Ramos (cell line): ENCODE measurements around the gene ELAVL1.
"Not testable (repeated sequence)": the region's sequence is repeated elsewhere in the genome, so short reads cannot be mapped to it uniquely, and the experiment has no call there.

ENCODE experiments used
- in situ Hi-C: fragments of 300-500 bp; cut with MboI; formaldehyde crosslinking; loops from one replicate; pipeline ENCODE4 v1.14.3; 2022; ENCODE audit warnings: low sequenced_read_pairs; ENCODE audit not compliant: unreplicated experiment

Gene ELAVL1

DNA sequence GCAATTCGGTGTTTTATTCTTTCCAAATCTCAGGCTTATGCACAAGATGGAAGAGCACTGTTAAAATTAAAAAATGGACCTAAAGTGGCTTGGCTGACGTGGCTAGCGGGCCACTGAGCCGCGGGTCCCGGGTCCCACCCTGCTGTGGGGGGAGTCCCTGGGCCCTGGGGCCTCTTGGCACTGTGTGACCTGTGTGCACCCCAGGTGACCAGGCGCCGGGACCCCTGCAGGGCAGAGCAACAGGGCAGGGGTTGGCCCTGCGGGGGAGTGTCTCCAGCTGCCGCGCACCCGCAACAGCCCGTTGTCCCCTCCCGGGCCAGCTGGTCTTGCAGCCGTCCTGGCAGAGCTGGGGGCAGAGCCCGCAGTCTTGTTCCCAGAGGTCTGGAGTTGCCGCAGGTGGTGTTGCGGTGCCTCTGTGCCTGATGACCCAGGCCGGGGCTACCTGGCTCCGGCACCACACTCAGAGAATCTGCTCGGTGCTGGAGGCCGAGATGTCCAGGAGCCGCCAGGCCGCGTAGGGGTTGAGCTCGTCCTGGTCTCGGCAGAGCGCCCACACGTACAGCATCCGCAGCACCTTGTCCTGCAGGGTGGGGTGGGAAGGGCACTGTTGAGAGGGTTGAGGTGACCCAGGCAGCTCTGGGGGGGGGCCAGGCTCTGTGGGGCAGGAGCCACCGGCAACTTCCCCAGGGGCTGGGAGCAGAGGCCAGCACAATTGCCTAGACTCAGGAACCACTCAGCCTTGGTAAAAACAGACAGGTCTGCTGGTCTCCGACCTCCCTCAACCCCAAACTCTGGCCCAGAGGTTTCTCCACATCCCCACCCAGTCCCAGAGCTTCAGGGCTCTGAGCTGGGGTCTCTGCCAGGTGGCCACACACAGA lies 78.5 kb downstream of the ELAVL1 start:
- in situ Hi-C loops: no loop called here

DNA sequence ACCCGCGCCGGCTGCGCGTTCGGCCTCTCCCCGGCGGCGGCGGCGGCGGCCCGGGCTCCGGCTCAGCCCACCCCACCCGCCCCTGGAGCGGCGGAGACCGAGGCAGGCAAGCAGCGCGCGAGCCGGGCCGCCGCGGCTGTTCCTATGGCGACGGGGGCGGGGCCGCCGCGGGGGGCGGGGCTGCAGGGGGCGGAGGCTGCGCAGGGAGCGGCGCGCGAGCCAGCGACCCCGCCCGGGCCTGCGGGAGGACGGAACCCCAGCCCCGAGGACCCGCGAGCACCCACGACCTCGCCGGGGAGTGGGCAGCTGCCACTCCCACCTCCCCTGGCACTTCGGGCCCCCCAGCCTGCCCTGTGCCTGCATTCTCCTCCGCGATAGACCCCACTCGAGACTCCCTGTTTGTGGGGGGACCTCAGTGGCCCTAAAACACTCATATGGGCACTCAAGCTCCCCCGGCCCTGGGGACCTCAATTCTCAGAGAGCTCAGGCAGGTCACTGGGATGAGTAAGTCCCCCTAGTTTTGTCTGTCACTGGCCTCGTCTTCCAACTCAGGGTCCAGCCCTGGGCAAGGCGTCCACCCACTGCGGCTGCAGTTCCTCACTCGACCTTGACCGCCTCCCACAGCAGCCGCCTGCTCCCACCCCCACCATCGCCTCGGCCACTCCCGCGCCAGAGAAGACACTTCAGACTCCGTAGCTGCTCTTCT lies 79.3 kb downstream of the ELAVL1 start, which contains the start of gene CTXN1:
Gene CTXN1 (minus strand): TSS at position 115 of the 706 bp plus-strand sequence. CDS start 597 bp downstream, outside the sequence.
- in situ Hi-C loops: no loop called here

DNA sequence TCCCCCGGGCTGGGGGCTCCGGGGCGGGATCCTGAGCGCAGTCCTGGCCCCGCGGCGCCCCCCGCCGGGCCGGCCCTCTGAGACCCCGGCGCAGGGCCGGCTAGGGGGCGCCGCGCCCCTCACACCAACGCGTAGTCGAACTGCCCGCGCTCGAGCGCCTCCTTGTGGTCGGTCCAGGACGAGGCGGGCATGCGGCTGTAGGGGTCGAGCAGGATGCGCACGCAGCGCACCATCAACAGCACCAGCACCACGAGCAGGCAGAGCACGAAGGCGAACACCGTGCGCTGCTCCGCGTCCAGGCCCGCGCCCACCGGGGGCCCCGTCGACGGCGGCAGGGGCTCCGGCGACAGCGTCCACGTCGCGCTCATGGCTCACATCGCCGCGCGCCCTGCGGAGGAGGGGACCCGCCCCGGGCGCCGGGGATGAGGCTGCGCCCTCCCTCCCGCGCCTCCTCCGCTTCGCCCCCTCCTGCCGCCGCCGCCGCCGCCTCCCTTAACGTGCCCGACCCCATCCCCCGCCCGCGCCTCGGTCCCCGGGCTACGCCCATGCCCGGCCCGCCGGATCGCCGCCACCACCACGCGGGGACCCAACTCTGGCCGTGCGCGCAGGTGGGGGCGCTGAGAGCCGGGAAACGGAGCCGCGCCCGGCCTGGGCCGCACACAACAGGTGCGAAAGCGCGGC lies 80.1 kb downstream of the ELAVL1 start:
- in situ Hi-C loops: no loop called here

- in situ Hi-C loops: loop anchor here (5.0 kb wide), 1 partner anchor 72 kb away; no protein-coding TSS in a partner anchor
These were observed 80.7 kb downstream of the ELAVL1 start for GRCh38 chr19:7924651-7925170.

- in situ Hi-C loops: loop anchor here (5.0 kb wide), 1 partner anchor 72 kb away; no protein-coding TSS in a partner anchor
These were observed 81.2 kb downstream of the ELAVL1 start for GRCh38 chr19:7924241-7924640.

DNA sequence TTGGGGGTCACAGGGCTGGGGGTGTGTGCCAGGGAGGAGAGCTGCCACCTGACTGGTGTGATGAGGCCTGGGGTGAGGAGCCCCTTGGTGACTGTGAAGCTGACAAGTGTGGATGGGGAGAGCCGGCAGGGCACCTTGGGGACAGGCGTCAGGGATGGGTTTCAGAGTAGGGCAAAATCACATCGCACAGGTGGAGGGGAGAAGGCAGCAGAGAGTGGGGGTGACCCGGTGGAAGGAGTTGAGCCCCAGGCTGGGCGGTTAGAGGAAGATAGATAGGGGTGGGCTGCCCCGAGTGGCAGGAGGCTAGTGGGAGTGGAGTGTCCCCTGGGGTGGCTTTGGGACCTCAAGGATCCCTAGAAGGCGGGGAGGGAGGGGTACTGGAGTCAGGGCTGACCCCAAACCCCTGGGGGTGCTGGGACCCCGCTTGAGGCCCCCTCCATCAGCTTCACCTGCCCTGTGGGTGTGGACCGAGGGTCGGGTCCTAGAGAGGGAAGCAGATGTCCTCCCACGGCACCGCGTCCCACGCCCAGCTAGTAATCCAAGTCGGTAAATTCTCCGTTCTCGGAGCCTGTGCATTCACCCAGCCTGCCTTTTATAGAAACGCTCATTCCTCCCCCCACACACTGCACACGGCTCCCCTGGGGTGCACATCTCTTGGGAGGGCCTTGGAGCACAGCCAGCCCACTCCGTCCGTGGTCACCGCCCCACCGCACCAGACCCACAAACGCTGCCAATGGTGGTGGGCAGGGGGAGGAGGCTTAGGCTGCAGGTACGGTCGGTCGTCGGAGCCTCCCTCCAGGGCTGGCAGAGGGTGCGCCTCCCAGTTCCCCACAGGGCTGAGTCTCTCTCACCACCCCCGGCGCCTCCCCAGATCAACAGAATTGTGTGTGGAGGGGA lies 81.9 kb downstream of the ELAVL1 start:
- in situ Hi-C loops: loop anchor here (5.0 kb wide), 1 partner anchor 71 kb away; no protein-coding TSS in a partner anchor

DNA sequence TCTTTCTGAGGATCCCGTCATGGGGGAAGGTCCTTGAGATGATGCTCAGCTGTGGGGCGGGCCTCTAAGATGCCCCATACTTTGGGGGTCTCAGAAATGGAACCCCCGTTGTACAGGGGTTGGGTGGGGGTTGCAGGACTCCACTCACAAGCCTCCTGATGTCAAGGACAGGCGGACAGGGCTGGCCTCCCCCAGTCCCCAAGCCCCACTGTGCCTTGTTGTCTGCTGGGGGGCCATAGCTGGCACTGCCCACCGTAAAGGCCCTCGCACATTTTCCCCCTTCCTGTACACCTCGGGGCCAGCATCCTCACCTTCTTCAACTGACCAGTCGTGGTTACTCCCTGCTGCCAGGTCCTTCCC lies 82.6 kb downstream of the ELAVL1 start:
- in situ Hi-C loops: loop anchor here (5.0 kb wide), 1 partner anchor 71 kb away; no protein-coding TSS in a partner anchor

GRCh38 chr19:7921967-7922835 lies 83.2 kb downstream of the ELAVL1 start:
- in situ Hi-C loops: loop anchor here (5.0 kb wide), 1 partner anchor 70 kb away; no protein-coding TSS in a partner anchor

DNA sequence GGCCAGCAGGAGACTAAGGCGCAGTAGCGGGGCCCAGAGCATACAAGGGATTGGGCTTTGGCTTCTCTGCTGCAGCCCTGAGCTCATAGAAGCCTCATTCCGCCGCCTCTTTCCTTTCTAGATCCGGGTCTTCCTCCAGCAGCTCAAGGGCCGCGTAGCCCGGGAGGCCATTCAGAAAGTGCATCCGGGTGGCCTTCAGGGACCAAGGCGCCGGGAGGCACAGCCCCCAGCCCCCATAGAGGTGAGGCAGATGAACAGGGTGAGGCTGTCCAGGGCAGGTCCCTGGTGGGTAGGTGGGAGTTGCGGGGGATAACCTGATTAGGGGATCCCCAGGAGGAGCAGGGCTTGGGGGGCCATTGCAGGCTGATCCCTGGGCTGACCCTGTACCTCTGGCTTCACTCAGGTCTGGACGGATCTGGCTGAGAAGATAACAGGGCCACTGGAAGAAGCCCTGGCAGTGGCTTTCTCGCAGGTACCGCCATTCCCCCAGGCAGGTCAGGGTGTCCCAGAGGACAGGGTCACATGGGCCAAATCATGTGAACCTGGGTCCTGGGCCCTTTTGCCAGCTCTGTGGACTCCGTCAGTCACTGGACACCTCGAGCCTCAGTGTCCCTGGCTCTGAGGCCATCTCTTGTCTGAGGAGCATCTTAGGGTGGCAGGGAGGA lies 84.0 kb downstream of the ELAVL1 start:
- in situ Hi-C loops: loop anchor here (5.0 kb wide), 1 partner anchor 69 kb away; no protein-coding TSS in a partner anchor

DNA sequence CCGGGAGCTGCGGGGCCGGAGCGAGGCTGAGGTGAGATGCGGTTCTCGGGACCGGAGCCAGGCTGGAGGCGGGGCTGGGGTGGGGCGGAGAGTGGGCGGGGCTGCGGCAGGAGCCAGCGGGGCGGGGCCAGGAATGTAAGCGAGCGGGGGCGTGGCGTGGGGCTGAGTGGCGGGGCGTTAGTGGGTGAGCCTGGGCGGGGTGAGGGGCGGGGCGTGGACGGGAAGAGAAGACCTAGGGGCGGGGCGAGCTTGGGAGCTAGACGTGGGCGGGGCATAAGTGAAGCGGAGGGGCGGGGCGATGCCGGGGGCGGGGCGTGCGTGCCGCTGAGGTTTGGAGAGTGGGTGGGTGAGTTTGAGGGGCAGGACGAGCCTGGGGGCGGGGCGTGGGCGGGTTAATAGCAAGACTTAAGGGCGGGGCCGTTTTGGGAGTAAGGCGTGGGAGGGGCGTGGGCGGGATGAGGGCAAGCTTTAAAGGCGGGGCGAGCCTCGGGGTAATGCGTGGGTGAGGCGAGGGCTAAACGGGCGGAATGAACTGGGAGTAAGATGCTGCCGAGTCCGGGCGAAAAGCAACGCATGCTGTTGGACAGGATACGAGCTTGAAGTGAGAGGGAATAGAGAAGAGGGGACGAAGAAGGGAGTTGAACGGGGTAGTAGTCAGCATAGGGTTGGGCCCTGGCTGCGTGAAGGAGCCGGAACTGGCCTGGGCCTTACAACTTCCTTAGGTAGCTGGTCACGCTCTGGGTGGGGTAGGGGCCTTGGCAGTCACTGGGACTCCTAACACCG lies 84.7 kb downstream of the ELAVL1 start:
- in situ Hi-C loops: loop anchor here (5.0 kb wide), 1 partner anchor 68 kb away; no protein-coding TSS in a partner anchor

DNA sequence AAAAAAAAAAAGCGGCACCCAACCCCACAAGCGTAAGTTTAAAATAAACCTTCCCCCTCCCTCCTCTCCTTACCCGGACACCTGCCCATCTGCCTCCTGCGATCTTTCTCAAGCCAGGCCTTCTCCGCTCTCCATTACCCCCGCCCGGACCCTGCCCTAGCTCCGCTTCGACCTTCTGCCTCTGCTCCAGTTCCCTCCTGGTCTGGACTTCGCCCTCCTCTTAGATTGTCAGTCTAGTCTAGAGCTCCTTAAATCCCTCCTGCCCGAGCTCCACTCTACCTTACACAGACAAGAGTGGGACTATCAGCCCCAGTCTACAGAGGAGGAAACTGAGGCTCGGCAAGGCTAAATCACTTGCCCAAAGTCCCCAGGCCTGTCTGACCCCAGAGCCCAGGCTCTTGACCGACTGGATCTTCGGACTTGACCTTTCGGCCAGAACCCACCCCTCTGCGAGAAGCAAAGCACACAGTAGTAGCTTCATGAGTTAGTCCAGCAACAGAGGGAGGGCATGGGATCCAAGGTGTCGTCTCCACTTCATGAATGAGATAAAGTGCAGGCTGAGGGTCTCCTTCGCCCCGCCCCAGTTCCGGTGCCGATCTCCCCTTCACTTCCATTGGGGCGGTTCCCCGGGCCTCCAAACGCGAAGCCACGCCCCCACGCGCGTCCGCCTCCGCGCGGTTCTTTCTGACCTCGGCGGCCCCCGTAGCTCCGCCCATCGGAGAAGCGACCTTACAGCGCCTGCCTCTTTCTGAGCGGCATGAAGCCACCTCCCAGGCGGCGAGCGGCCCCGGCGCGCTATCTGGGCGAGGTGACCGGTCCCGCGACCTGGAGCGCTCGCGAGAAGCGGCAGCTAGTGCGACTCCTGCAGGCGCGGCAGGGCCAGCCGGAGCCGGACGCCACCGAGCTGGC lies 85.6 kb downstream of the ELAVL1 start, which contains the start of gene SNAPC2:
Gene SNAPC2 (plus strand): TSS at position 729 of the 909 bp plus-strand sequence. CDS start 29 bp downstream, at position 758.
- in situ Hi-C loops: loop anchor here (5.0 kb wide), 1 partner anchor 68 kb away; no protein-coding TSS in a partner anchor

GRCh38 chr19:7918615-7919421 lies 86.6 kb downstream of the ELAVL1 start:
- in situ Hi-C loops: no loop called here

GRCh38 chr19:7918062-7918614 lies 87.3 kb downstream of the ELAVL1 start:
- in situ Hi-C loops: not testable (repeated sequence)

DNA sequence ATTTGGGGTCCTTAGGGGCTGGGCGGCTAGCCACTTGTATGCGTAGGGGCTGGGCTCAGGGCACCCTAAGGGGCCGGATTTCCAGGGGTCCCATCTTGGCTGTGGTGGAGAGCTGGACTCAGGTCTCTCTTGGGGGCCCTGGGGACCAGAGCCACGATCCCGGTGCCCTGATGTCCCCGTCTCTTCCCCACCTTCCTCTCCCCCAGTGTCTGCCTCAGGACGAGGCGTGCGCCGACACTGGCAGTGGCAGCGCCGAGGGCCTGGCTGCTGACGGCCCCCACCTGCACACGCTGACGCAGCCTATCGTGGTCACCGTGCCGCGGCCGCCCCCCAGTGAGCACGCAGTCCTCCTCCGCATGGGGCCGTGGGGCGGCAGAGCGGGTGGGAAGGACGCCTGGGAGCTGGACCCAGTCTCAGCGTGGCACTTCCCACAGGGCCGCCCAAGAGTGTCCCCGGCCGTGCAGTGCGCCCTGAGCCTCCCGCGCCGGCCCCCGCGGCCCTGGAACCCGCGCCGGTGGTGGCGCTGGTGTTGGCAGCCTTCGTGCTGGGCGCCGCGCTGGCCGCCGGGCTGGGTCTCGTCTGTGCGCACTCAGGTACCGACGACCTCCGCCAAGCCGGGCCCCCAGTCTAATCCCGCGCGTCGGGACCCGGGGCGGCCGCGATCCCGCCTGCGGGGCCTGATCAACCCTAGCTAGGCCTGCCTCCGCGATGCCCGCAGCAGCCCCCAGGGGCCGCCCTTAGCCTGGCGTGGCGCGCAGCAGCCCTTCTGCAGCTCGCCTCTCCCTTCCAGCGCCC lies 88.0 kb downstream of the ELAVL1 start:
- in situ Hi-C loops: no loop called here
